H9 (cell line): ENCODE results near the gene METTL16. TPM values are rescaled to one million over a fixed set of nuclear protein-coding genes. Genes with fewer than 3 reads are reported as not detected.
A peak's percentile ranks its signal among the peaks of the same experiment; 100 is the strongest.

Experiments used
- DNase-seq: peaks from one replicate; pipeline ENCODE4 v3.0.0-alpha.2; 2017
- H2AFZ ChIP-seq: one replicate; pipeline ENCODE4 v1.6.1; 2013; ENCODE audit warnings: mild to moderate bottlenecking, low read length, control low read depth, moderate library complexity
- H2AK5ac ChIP-seq: 2 replicates; pipeline ENCODE4 v1.6.1; 2013; ENCODE audit warnings: low read length, control low read depth, mixed read lengths; ENCODE audit not compliant: insufficient read length
- H2BK120ac ChIP-seq: one replicate; pipeline ENCODE4 v1.6.1; 2013; ENCODE audit warnings: low read depth, mild to moderate bottlenecking, low read length, control low read depth, inconsistent platforms; ENCODE audit not compliant: poor library complexity, severe bottlenecking
- H2BK12ac ChIP-seq: 2 replicates; pipeline ENCODE4 v1.6.1; 2013; ENCODE audit warnings: low read length, control low read depth, mixed read lengths, low read depth; ENCODE audit not compliant: insufficient read length
- H2BK15ac ChIP-seq: 2 replicates; pipeline ENCODE4 v1.6.1; 2013; ENCODE audit warnings: low read depth, low read length, control low read depth
- H2BK20ac ChIP-seq: one replicate; pipeline ENCODE4 v1.6.1; 2013; ENCODE audit warnings: low read depth, mild to moderate bottlenecking, low read length, control low read depth, inconsistent platforms; ENCODE audit not compliant: poor library complexity, severe bottlenecking
- H2BK5ac ChIP-seq: 2 replicates; pipeline ENCODE4 v1.6.1; 2013; ENCODE audit warnings: low read length, control low read depth, mixed read lengths; ENCODE audit not compliant: insufficient read length
- H3K14ac ChIP-seq: 2 replicates; pipeline ENCODE4 v1.6.1; 2013; ENCODE audit warnings: low read length, control low read depth; ENCODE audit not compliant: insufficient read depth
- H3K18ac ChIP-seq: 2 replicates; pipeline ENCODE4 v1.6.1; 2013; ENCODE audit warnings: low read depth, mild to moderate bottlenecking, mixed read lengths, low read length, control low read depth; ENCODE audit not compliant: insufficient read length
- H3K23ac ChIP-seq: 2 replicates; pipeline ENCODE4 v1.6.1; 2013; ENCODE audit warnings: low read length, control low read depth, mixed read lengths, low read depth; ENCODE audit not compliant: insufficient read length
- H3K23me2 ChIP-seq: 2 replicates; pipeline ENCODE4 v1.6.1; 2013; ENCODE audit warnings: low read depth, mild to moderate bottlenecking, mixed read lengths, low read length, control low read depth; ENCODE audit not compliant: insufficient read length, poor library complexity, severe bottlenecking
- H3K27ac ChIP-seq: 2 replicates; pipeline ENCODE4 v1.5.1; 2013; ENCODE audit warnings: low read length, control low read depth, mixed read lengths, low read depth; ENCODE audit not compliant: insufficient read length
- H3K27me3 ChIP-seq: 2 replicates; pipeline ENCODE4 v1.6.1; 2013; ENCODE audit warnings: low read length, control low read depth, inconsistent platforms; ENCODE audit not compliant: insufficient read depth
- H3K4ac ChIP-seq: 2 replicates; pipeline ENCODE4 v1.6.1; 2013; ENCODE audit warnings: low read depth, mild to moderate bottlenecking, control low read depth, inconsistent platforms, low read length, moderate library complexity
- H3K4me1 ChIP-seq: 2 replicates; pipeline ENCODE4 v1.6.1; 2013; ENCODE audit warnings: low read length, control low read depth, inconsistent platforms; ENCODE audit not compliant: insufficient read depth
- H3K4me2 ChIP-seq: 2 replicates; pipeline ENCODE4 v1.6.1; 2013; ENCODE audit warnings: low read length, control low read depth, mixed read lengths; ENCODE audit not compliant: insufficient read length, insufficient read depth
- H3K56ac ChIP-seq: 2 replicates; pipeline ENCODE4 v1.6.1; 2013; ENCODE audit warnings: low read depth, mild to moderate bottlenecking, mixed read lengths, low read length, control low read depth; ENCODE audit not compliant: insufficient read length
- H3K79me1 ChIP-seq: 2 replicates; pipeline ENCODE4 v1.6.1; 2013; ENCODE audit warnings: low read depth, mild to moderate bottlenecking, moderate library complexity, low read length, control low read depth, inconsistent platforms; ENCODE audit not compliant: insufficient read depth, poor library complexity, severe bottlenecking
- H3K79me2 ChIP-seq: 2 replicates; pipeline ENCODE4 v1.6.1; 2013; ENCODE audit warnings: low read length, control low read depth, inconsistent platforms; ENCODE audit not compliant: insufficient read depth
- H3K9ac ChIP-seq: 2 replicates; pipeline ENCODE4 v1.6.1; 2013; ENCODE audit warnings: low read length, control low read depth, mixed read lengths; ENCODE audit not compliant: insufficient read length; ENCODE audit errors: extremely low read depth
- H3K9me3 ChIP-seq: one replicate; pipeline ENCODE4 v1.6.1; 2013; ENCODE audit warnings: low read depth, low read length, inconsistent platforms; ENCODE audit not compliant: control insufficient read depth
- H3T11ph ChIP-seq: one replicate; pipeline ENCODE4 v1.6.1; 2013; ENCODE audit warnings: mild to moderate bottlenecking, low read length, control low read depth, inconsistent platforms
- H4K20me1 ChIP-seq: one replicate; pipeline ENCODE4 v1.6.1; 2013; ENCODE audit not compliant: control insufficient read depth, insufficient read length, insufficient read depth
- H4K5ac ChIP-seq: 2 replicates; pipeline ENCODE4 v1.6.1; 2013; ENCODE audit warnings: low read depth, mild to moderate bottlenecking, mixed read lengths, low read length, control low read depth; ENCODE audit not compliant: insufficient read length
- H4K8ac ChIP-seq: replicated peaks from 2 replicates; pipeline ENCODE4 v1.6.1; 2013; ENCODE audit warnings: low read length, control low read depth, mixed read lengths, low read depth; ENCODE audit not compliant: insufficient read length
- H4K91ac ChIP-seq: 2 replicates; pipeline ENCODE4 v1.6.1; 2013; ENCODE audit warnings: low read depth, mild to moderate bottlenecking, moderate library complexity, mixed read lengths, low read length, control low read depth; ENCODE audit not compliant: insufficient read length
- H3K27ac Mint-ChIP-seq, 3 experiments: 2 replicates in 2 of 3; 3 replicates in 1 of 3; pipeline ENCODE4 v1.8.0; 2020 to 2021; ENCODE audit warnings: mixed read lengths in 3 of 3, mild to moderate bottlenecking in 1 of 3, moderate library complexity in 1 of 3
- H3K27me3 Mint-ChIP-seq: 2 replicates; pipeline ENCODE4 v1.8.0; 2021; ENCODE audit warnings: low read depth, mild to moderate bottlenecking, moderate library complexity, mixed read lengths
- H3K36me3 Mint-ChIP-seq, 3 experiments: 2 replicates in 2 of 3; 3 replicates in 1 of 3; pipeline ENCODE4 v1.8.0; 2020 to 2021; ENCODE audit warnings: low read depth in 3 of 3, mixed read lengths in 3 of 3; ENCODE audit not compliant: insufficient read depth in 1 of 3
- H3K4me1 Mint-ChIP-seq, 2 experiments: 2 replicates each; pipeline ENCODE4 v1.8.0; 2020; ENCODE audit warnings: mixed read lengths in 2 of 2
- H3K4me3 Mint-ChIP-seq, 2 experiments: 2 replicates in 1 of 2; 3 replicates in 1 of 2; pipeline ENCODE4 v1.8.0; 2020 to 2021; ENCODE audit warnings: mild to moderate bottlenecking in 2 of 2, mixed read lengths in 2 of 2, moderate library complexity in 1 of 2
- H3K9me3 Mint-ChIP-seq, 2 experiments: 2 replicates in 1 of 2; 3 replicates in 1 of 2; pipeline ENCODE4 v1.8.0; 2020; ENCODE audit warnings: mild to moderate bottlenecking in 2 of 2, mixed read lengths in 2 of 2, moderate library complexity in 1 of 2
- CTCF ChIP-seq: fragments of 200-600 bp; sonication (generic); conservative IDR thresholded peaks from 3 replicates; pipeline ENCODE4 v1.8.0; 2021; ENCODE audit warnings: antibody characterized with exemption, mild to moderate bottlenecking
- WGBS: extraction: QIAGEN DNeasy Blood & Tissue Kit; methylation state at CpG from one replicate; pipeline ENCODE4 v1.1.7; 2013; ENCODE audit warnings: missing lambda C conversion rate, low lambda C conversion rate, mixed read lengths; ENCODE audit not compliant: insufficient read length; ENCODE audit errors: extremely low coverage; 5-methylcytosine and 5-hydroxymethylcytosine counted together
- total RNA-seq: library from RNA; stranded (reverse); gene quantifications from 2 replicates; pipeline ENCODE4 v1.2.1, GENCODE V29; 2021

METTL16 gene
- total RNA-seq, 1 experiment from 2014 or later, result 55.4 TPM

- Mint-ChIP-seq H3K9me3 (no peaks in the 10 kb centered on the region; a peak in 2 of 5 replicates), H3K36me3 (peaks cover 0 to 5% (median 4%) of the 10 kb centered on the region in 3 experiments; a peak in 3 of 7 replicates), H3K4me3 (peak overlapping the region; percentile 45 to 76), H3K4me1 (peaks cover 38 to 54% of the 10 kb centered on the region in 2 experiments), H3K27me3 (peaks cover 1% of the 10 kb centered on the region; the same call in 1 of the 2 replicates), H3K27ac (peak overlapping the region in 2 of 3 experiments; percentile 66 to 86; a peak in 4 of 7 replicates)
- H3K4me2 ChIP-seq, result peak overlapping the region; percentile 28
- no peak overlapping the region for H4K5ac ChIP-seq
- no peak overlapping the region for H3K14ac ChIP-seq
- H3K18ac ChIP-seq, result no peak overlapping the region
- no peak overlapping the region for H2AFZ ChIP-seq
- peaks cover 2% of the 10 kb centered on the region; the same call in 1 of the 2 replicates for H3K79me2 ChIP-seq
- TF ChIP-seq CTCF, result no peak
- H3T11ph ChIP-seq, result no peak overlapping the region
- H2BK120ac ChIP-seq, result no peak overlapping the region
- H3K56ac ChIP-seq, result no peak overlapping the region
- H4K20me1 ChIP-seq, result no peaks in the 10 kb centered on the region
- no peak overlapping the region for H2BK5ac ChIP-seq
- peak; percentile 40 for DNase-seq
- no peak overlapping the region for H3K27ac ChIP-seq
- H2BK20ac ChIP-seq, result no peak overlapping the region
- no peak overlapping the region for H2BK12ac ChIP-seq
- H4K8ac ChIP-seq, result no peak overlapping the region
- H2AK5ac ChIP-seq, result no peak overlapping the region
- no peak overlapping the region for H4K91ac ChIP-seq
- no peaks in the 10 kb centered on the region for H3K27me3 ChIP-seq
- H3K4me1 ChIP-seq, result peaks cover 11% of the 10 kb centered on the region; the same call in 1 of the 2 replicates
- no CpG with 5 or more reads among the region's 28 CpGs for WGBS
- H3K23me2 ChIP-seq, result peaks cover 17% of the 10 kb centered on the region
- no peaks in the 10 kb centered on the region for H3K9me3 ChIP-seq
- H3K4ac ChIP-seq, result no peak overlapping the region
- H3K79me1 ChIP-seq, result no peaks in the 10 kb centered on the region
- no peak overlapping the region for H3K23ac ChIP-seq
- H2BK15ac ChIP-seq, result no peak overlapping the region
- H3K9ac ChIP-seq, result no peak overlapping the region
Measured at GRCh38 chr17:2395258-2396181, 116.2 kb downstream of the METTL16 start.
